ENCODE measurements around the gene CLASP2.

DNA sequence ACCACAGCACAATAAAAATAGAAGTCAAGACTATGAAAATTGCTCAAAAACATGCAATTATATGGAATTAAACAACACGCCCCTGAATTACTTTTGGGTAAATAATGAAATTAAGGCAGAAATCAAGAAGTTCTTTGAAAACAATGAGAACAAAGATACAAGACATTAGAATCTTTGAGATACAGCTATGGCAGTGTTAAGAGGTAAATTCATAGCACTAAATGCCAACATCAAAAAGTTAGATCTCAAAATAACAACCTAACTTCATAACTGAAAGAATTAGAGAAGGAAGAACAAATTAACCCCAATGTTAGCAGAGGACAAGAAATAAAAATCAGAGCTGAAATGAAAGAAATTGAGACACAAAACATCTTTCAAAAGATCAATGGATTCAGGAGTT lies 191.3 kb downstream of the CLASP2 start:
- TF ChIP-seq, protein P1, sequence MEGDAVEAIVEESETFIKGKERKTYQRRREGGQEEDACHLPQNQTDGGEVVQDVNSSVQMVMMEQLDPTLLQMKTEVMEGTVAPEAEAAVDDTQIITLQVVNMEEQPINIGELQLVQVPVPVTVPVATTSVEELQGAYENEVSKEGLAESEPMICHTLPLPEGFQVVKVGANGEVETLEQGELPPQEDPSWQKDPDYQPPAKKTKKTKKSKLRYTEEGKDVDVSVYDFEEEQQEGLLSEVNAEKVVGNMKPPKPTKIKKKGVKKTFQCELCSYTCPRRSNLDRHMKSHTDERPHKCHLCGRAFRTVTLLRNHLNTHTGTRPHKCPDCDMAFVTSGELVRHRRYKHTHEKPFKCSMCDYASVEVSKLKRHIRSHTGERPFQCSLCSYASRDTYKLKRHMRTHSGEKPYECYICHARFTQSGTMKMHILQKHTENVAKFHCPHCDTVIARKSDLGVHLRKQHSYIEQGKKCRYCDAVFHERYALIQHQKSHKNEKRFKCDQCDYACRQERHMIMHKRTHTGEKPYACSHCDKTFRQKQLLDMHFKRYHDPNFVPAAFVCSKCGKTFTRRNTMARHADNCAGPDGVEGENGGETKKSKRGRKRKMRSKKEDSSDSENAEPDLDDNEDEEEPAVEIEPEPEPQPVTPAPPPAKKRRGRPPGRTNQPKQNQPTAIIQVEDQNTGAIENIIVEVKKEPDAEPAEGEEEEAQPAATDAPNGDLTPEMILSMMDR (conservative IDR thresholded peaks at IDR 0.05) = no peak
- no peak for TF ChIP-seq ZFX (IDR thresholded peaks at IDR 0.05)

All from C4-2B (cell line).